OCI-LY3 (cell line): ENCODE results near the gene TTC9.

ENCODE experiments used
- CTCF ChIP-seq: fragments of 200-600, 300-600 bp; sonication (generic); IDR thresholded peaks from 2 replicates; pipeline ENCODE4 v1.5.1; 2014; ENCODE audit warnings: antibody characterized with exemption, low read length, low read depth
- EZH2phosphoT487 ChIP-seq: fragments of 200-600 bp; shearing (Covaris generic); IDR thresholded peaks from 2 replicates; pipeline ENCODE4 v1.6.1; 2018; ENCODE audit warnings: antibody characterized with exemption, mixed run types, low read depth

- no peak for TF ChIP-seq CTCF
- TF ChIP-seq EZH2phosphoT487, result no peak
These were observed 3.3 kb upstream of the TTC9 start for GRCh38 chr14:70638416-70638815.
